Brain microvascular endothelial cell (primary cell): ENCODE results near the gene FAM53B.

Source experiments
- DNase-seq: peaks from one replicate; pipeline ENCODE4 v3.0.0-alpha.2; 2020
- H3K27ac ChIP-seq: fragments of 250-450 bp; sonication (Bioruptor Pico); 2 replicates; pipeline ENCODE4 v1.5.1; 2020; ENCODE audit warnings: mild to moderate bottlenecking, moderate library complexity
- H3K27me3 ChIP-seq: fragments of 250-450 bp; sonication (Bioruptor Pico); replicated peaks from 2 replicates; pipeline ENCODE4 v1.5.1; 2020; ENCODE audit warnings: mild to moderate bottlenecking
- H3K36me3 ChIP-seq: fragments of 250-450 bp; sonication (Bioruptor Pico); replicated peaks from 2 replicates; pipeline ENCODE4 v1.5.1; 2020; ENCODE audit warnings: mild to moderate bottlenecking
- H3K4me3 ChIP-seq: 2 replicates; pipeline ENCODE4 v1.5.1; 2011; ENCODE audit warnings: low read depth, mild to moderate bottlenecking, control low read depth, low read length, moderate library complexity
- CTCF ChIP-seq: IDR thresholded peaks from 2 replicates; pipeline ENCODE4 v1.5.1; 2011; ENCODE audit warnings: low read depth, mild to moderate bottlenecking, moderate library complexity, low read length, control low read depth, inconsistent platforms; ENCODE audit errors: missing control alignments
- in situ Hi-C: cut with HindIII; loops from 2 replicates; pipeline ENCODE4 v1.10.0; 2017; ENCODE audit warnings: low sequenced_read_pairs, low pct_ligation_motif_present

FAM53B gene

GRCh38 chr10:124680675-124681074, 63.5 kb downstream of the FAM53B start:
- TF ChIP-seq CTCF = no peak
- Histone ChIP-seq H3K4me3 (no peak overlapping the region), H3K27me3 (no peaks in the 10 kb centered on the region), H3K27ac (no peak overlapping the region), H3K36me3 (peaks cover 8% of the 10 kb centered on the region)
- in situ Hi-C loops = no loop called here
- peak; percentile 25 for DNase-seq

- in situ Hi-C loops = no loop called here
- no peak for DNase-seq
- no peak for TF ChIP-seq CTCF
- peaks cover 8% of the 10 kb centered on the region for H3K36me3 ChIP-seq
- H3K27ac ChIP-seq = no peak overlapping the region
- H3K4me3 ChIP-seq = no peak overlapping the region
- no peaks in the 10 kb centered on the region for H3K27me3 ChIP-seq
Observed at GRCh38 chr10:124679401-124679800, 64.8 kb downstream of the FAM53B start.

GRCh38 chr10:124678557-124679240, 65.5 kb downstream of the FAM53B start:
- no peak for TF ChIP-seq CTCF
- Histone ChIP-seq H3K27me3 (no peaks in the 10 kb centered on the region), H3K36me3 (peaks cover 8% of the 10 kb centered on the region), H3K27ac (no peak overlapping the region), H3K4me3 (no peak overlapping the region)
- no peak for DNase-seq
- in situ Hi-C loops = no loop called here

- DNase-seq = no peak
- no peak for TF ChIP-seq CTCF
- H3K27me3 ChIP-seq = no peaks in the 10 kb centered on the region
- H3K36me3 ChIP-seq = peaks cover 8% of the 10 kb centered on the region
- H3K4me3 ChIP-seq = no peak overlapping the region
- H3K27ac ChIP-seq = no peak overlapping the region
- in situ Hi-C loops = no loop called here
Observed at GRCh38 chr10:124677749-124678556, 66.2 kb downstream of the FAM53B start.

GRCh38 chr10:124677293-124677699, 66.9 kb downstream of the FAM53B start:
- Histone ChIP-seq H3K4me3 (no peak overlapping the region), H3K27me3 (no peaks in the 10 kb centered on the region), H3K36me3 (peaks cover 8% of the 10 kb centered on the region), H3K27ac (no peak overlapping the region)
- no peak for DNase-seq
- TF ChIP-seq CTCF = no peak
- in situ Hi-C loops = no loop called here
